HEK293T (cell line): ENCODE measurements around the gene C1orf105.

ENCODE experiments used
- ARNT ChIP-seq: fragments of 450-650 bp; IDR thresholded peaks from 2 replicates; pipeline ENCODE4 v1.6.1; 2017; ENCODE audit warnings: mild to moderate bottlenecking
- BHLHE40 ChIP-seq: fragments of 450-650 bp; IDR thresholded peaks from 2 replicates; pipeline ENCODE4 v1.6.1; 2016; ENCODE audit warnings: mild to moderate bottlenecking, moderate library complexity, borderline replicate concordance
- CTBP1 ChIP-seq: fragments of 450-650 bp; IDR thresholded peaks from 2 replicates; pipeline ENCODE4 v1.6.1; 2016; ENCODE audit warnings: borderline replicate concordance
- FOXA1 ChIP-seq: fragments of 450-650 bp; IDR thresholded peaks from 2 replicates; pipeline ENCODE4 v1.6.1; 2016; ENCODE audit warnings: mild to moderate bottlenecking
- FOXK2 ChIP-seq: fragments of 450-650 bp; IDR thresholded peaks from 2 replicates; pipeline ENCODE4 v1.6.1; 2016; ENCODE audit warnings: mild to moderate bottlenecking
- FOXM1 ChIP-seq: fragments of 450-650 bp; IDR thresholded peaks from 2 replicates; pipeline ENCODE4 v1.6.1; 2017; ENCODE audit warnings: mild to moderate bottlenecking, borderline replicate concordance
- HDGF ChIP-seq: fragments of 450-650 bp; IDR thresholded peaks from 2 replicates; pipeline ENCODE4 v1.6.1; 2017; ENCODE audit warnings: antibody characterized with exemption, borderline replicate concordance
- L3MBTL2 ChIP-seq: fragments of 450-650 bp; conservative IDR thresholded peaks from 2 replicates; pipeline ENCODE4 v1.6.1; 2016; ENCODE audit warnings: mild to moderate bottlenecking
- LEF1 ChIP-seq: fragments of 450-650 bp; IDR thresholded peaks from 2 replicates; pipeline ENCODE4 v1.6.1; 2017; ENCODE audit warnings: mild to moderate bottlenecking, borderline replicate concordance
- NFRKB ChIP-seq: fragments of 450-650 bp; IDR thresholded peaks from 2 replicates; pipeline ENCODE4 v1.6.1; 2016; ENCODE audit warnings: mild to moderate bottlenecking, moderate library complexity
- PKNOX1 ChIP-seq: fragments of 450-650 bp; IDR thresholded peaks from 2 replicates; pipeline ENCODE4 v1.6.1; 2016
- SP1 ChIP-seq: fragments of 450-650 bp; IDR thresholded peaks from 2 replicates; pipeline ENCODE4 v1.6.1; 2017
- SUZ12 ChIP-seq: fragments of 450-650 bp; IDR thresholded peaks from 2 replicates; pipeline ENCODE4 v1.6.1; 2016; ENCODE audit warnings: mild to moderate bottlenecking
- ZNF384 ChIP-seq: fragments of 450-650 bp; IDR thresholded peaks from 2 replicates; pipeline ENCODE4 v1.6.1; 2016

DNA sequence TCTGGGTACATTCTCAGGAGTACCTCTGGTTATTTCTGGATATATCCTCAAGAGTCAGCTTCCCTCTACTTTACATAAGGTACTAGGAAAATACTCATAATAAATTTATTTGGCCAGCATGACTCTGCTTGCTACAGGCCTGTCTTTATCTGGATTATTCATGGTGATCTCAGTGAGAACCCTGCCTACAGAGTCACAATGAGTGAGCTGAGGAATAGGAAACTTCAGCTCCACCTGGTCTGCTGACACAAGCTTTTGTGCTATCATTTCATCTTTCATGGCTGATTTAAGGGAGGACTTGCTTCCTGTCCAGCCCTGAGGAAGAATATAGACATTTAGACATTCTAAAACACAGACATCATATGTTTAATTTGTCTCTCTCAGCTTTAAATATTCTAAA lies 93.0 kb downstream of the C1orf105 start:
- TF ChIP-seq NFRKB = no peak
- no peak for TF ChIP-seq SP1
- no peak for TF ChIP-seq ARNT
- TF ChIP-seq FOXM1 = no peak
- TF ChIP-seq BHLHE40 = no peak
- TF ChIP-seq LEF1 = no peak
- TF ChIP-seq SUZ12 = no peak
- TF ChIP-seq FOXK2 = no peak
- TF ChIP-seq FOXA1 = no peak
- no peak for TF ChIP-seq ZNF384
- TF ChIP-seq PKNOX1 = no peak
- no peak for TF ChIP-seq L3MBTL2
- no peak for TF ChIP-seq CTBP1
- TF ChIP-seq HDGF = no peak
